Urothelium cell line (cell line): Measurements from ENCODE around the gene TSPAN14.

Source experiments
- DNase-seq: peaks from one replicate; pipeline ENCODE4 v3.0.0; 2011; ENCODE audit warnings: low spot score, mixed read lengths
- FAIRE-seq: peaks from 2 replicates; lab custom pipeline; 2011; peaks lifted over from hg19 to GRCh38; lab: Jason Lieb, UNC

The TSPAN14 gene

DNA sequence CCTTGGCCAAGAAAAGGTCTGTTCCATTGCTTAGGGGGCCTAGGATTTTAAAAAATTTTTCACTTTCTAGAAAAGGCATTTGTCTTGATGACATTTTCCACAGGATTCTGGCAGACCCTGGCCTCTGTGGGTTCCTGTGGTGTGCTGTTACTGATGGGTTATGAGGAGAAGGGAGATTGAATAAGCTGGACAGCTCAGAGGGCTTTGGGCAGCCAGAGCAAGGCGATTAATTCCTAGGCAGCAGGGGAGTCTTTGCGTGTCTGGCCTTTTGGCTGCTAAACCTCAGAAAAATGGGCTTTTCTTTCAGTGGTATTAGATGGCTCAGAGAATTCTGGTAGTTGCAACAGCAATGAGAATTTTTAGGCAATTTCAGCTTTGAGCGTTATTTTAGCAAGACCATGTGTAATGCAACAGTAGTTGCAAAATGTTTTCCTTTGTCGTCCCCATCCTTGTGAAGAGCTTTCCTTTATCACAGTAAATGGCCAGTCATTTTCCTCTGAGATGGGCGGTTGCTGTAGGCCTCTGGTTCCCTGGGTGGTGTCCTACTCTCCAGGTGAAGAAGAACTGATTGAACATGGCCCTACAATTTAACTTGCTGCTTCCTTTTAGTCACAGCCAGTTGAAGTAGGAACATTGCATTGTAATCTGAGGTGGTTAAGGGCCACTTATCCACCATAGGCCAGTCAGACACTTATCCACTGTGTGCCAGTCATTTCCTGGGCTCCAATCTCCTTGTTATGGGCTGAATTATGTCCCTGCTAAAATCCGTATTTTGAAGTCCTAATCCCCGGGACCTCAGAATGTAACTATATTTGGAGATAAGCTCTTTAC, 126.7 kb downstream of the TSPAN14 start:
- FAIRE-seq (no peak), DNase-seq (no peak)

GRCh38 chr10:80581469-80581835, 127.3 kb downstream of the TSPAN14 start:
- DNase-seq (no peak), FAIRE-seq (no peak)

DNA sequence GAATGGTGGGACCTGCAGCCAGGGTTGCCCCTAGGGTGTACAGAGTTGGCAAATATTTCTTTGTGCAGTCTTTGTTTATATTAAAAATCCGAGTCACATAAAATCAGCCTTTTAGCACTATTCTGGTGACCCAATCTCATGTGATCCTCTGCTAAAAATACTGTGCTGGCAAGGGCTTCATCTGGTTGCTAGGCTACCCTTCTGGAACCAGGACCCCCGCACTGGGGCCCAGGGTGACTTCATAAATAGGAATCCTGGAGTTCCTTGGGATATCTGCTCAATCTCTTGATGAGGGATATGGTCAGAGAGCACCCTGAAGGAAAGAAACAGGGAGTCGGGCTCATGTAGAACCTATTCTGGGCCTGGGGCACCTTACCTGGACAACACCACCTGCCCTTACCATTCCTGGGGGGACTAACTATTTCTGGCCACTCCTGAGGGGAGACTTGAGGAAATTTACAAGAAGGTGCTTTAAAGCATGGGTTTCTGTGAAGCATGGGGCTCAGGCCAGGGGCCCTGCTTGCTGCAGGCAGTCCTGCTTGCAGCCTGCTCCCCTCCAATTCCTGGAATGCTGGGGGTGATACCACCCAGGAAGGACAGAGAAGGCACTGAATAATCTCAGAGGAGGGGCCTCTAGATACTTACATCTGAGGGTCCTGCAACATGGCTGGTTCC, 128.3 kb downstream of the TSPAN14 start:
- FAIRE-seq, result no peak

More for the DNA sequence above, 128.3 kb downstream of the TSPAN14 start:
- no peak for DNase-seq
